Gastrocnemius medialis (tissue), 4 donors: ENCODE data around the gene ARMCX5. TPM values are rescaled to one million over a fixed set of nuclear protein-coding genes. Genes with fewer than 3 reads are reported as not detected.

Experiments
- ATAC-seq, 2 donors: fragments of 150-250 bp; one replicate each; pipeline ENCODE4 v1.9.1; 2016
- DNase-seq, 2 donors: peaks; one replicate each; pipeline ENCODE4 v3.0.0-alpha.2; 2019
- H3K27ac ChIP-seq, 4 donors: fragments of 200-600 bp; sonication (generic); 1 replicate in 1 of 4; 2 replicates in 3 of 4; pipeline ENCODE4 v1.5.1; 2016 to 2018; ENCODE audit warnings: mild to moderate bottlenecking in 2 of 4, moderate library complexity in 1 of 4
- H3K27me3 ChIP-seq, 3 donors: fragments of 200-600 bp; sonication (generic) in 2 of 3; 1 replicate in 1 of 3; 2 replicates in 2 of 3; pipeline versions ENCODE4 v1.5.1 to v1.6.0; 2016 to 2019; ENCODE audit warnings: mild to moderate bottlenecking in 1 of 3, moderate library complexity in 1 of 3
- H3K36me3 ChIP-seq, 2 donors: fragments of 200-600 bp; sonication (generic) in 1 of 2; one replicate each; pipeline ENCODE4 v1.5.1; 2017 to 2018
- H3K4me1 ChIP-seq, 2 donors: fragments of 200-600 bp; sonication (generic) in 1 of 2; one replicate each; pipeline ENCODE4 v1.5.1; 2016 to 2017; ENCODE audit warnings: mild to moderate bottlenecking in 2 of 2
- H3K4me3 ChIP-seq, 4 donors: fragments of 200-600 bp; sonication (generic) in 3 of 4; 1 replicate in 1 of 4; 2 replicates in 3 of 4; pipeline ENCODE4 v1.5.1; 2016 to 2019; ENCODE audit warnings: mild to moderate bottlenecking in 2 of 4
- H3K9me3 ChIP-seq, 3 donors: fragments of 200-600 bp; sonication (generic) in 2 of 3; 1 replicate in 1 of 3; 2 replicates in 2 of 3; pipeline ENCODE4 v1.5.1; 2016 to 2019
- CTCF ChIP-seq, 5 experiments: fragments of 450-650 bp in 3 of 5; fragments of 200-600 bp in 2 of 5; sonication (generic) in 2 of 5; IDR thresholded peaks in 4 of 5; conservative IDR thresholded peaks in 1 of 5; 1 replicate in 4 of 5; 2 replicates in 1 of 5; pipeline ENCODE4 v1.5.1; 2016 to 2019; ENCODE audit warnings: antibody characterized with exemption in 5 of 5, mild to moderate bottlenecking in 3 of 5, moderate library complexity in 3 of 5
- POLR2A ChIP-seq, 2 donors: fragments of 450-650 bp; IDR thresholded peaks; one replicate each; pipeline ENCODE4 v1.6.1; 2017; ENCODE audit warnings: antibody characterized with exemption in 2 of 2, mild to moderate bottlenecking in 2 of 2, moderate library complexity in 2 of 2
- in situ Hi-C, 4 donors: fragments of 200-750 bp; cut with MboI; loops; one replicate each; pipeline versions ENCODE4 v1.15.0 to v1.8.0; 2017; ENCODE audit warnings: low sequenced_read_pairs in 4 of 4
- intact Hi-C: fragments of 100-400 bp; cut with DNase I; formaldehyde crosslinking; loops from one replicate; pipeline ENCODE4 v1.15.1; 2023; ENCODE audit warnings: low total_unique reads
- total RNA-seq, 4 donors: library from RNA; depleted of rRNA; stranded (reverse); fragments of >200 nt; gene quantifications; one replicate each; pipeline versions ENCODE4 v1.1.0 to v1.2.3, GENCODE V29; 2016

ARMCX5 gene
- 1 to 10 TPM; 2.4 to 7.9 (median 4.9) TPM for total RNA-seq

DNA sequence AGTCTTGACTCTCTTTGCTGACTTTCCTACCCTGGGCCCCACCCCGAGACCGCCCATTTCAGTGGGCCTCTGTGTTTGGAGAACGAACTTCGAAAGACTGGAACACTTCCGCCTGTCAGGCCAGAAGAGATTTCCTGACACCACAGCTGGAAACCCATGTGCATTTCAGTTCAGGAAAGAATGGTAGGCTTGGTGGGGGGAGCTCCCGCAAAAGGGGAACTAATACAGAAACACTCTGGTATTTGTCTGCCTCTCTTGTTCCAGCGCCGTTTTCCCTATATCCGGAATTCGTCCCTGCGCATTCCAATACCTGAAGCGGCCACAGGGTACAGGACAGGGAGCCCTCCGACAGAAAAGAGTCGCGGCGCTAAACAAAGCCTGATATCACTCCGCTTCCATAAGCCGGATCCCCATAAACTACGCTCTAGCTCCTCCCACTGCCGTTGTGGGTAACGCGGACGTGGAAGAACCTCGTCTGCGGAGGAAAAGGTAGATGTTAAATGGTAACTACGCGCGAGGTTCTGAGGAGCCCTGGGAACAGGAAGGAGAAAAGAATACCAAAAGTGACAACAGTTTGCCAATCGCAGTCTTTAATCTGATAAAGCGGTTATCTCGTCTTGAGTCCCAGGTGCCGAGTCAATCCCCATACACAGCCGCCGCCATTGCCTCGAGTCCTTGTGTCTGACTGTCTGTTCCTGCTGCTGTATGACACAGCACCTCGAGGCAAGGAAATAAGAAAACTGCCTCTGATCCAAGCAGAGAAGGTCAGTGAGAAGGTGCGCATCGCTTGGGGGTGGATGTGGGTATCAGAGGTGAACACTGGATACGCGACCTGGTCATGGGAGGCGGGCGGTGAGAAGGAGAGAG, at the start of gene ARMCX5:
ARMCX5 (plus strand) TSS at position 432 of the 867 bp plus-strand sequence. CDS start 2,627 bp downstream, outside the sequence.
- peak; percentile 32 to 47 for TF ChIP-seq POLR2A (IDR thresholded peaks at IDR 0.05)
- peak; percentile 12 to 26 (median 22) for TF ChIP-seq CTCF (IDR thresholded peaks at IDR 0.05 in 4 of 5, conservative IDR thresholded peaks at IDR 0.05 in 1 of 5)
- peak; percentile 38 to 64 for DNase-seq
- peak; percentile 97 for ATAC-seq
- Histone ChIP-seq H3K27me3 (no peaks in the 10 kb centered on the region), H3K9me3 (no peaks in the 10 kb centered on the region), H3K36me3 (no peaks in the 10 kb centered on the region), H3K4me1 (no peaks in the 10 kb centered on the region), H3K4me3 (peak within 1 kb of the TSS; percentile 61 to 71 (median 65)), H3K27ac (peak within 1 kb of the TSS; percentile 59 to 83 (median 80))
- in situ Hi-C loops: no loop called here
- intact Hi-C loops: loop anchor here (2.0 kb wide), 1 partner anchor 51 kb away; the partner anchor contains the start of gene GPRASP1

- no peaks in the 10 kb centered on the region for H3K4me1 ChIP-seq
- no peaks in the 10 kb centered on the region for H3K9me3 ChIP-seq
- in situ Hi-C loops (no loop called here), intact Hi-C loops (no loop called here)
- H3K36me3 ChIP-seq: no peaks in the 10 kb centered on the region
- TF ChIP-seq CTCF (IDR thresholded peaks at IDR 0.05 in 4 of 5, conservative IDR thresholded peaks at IDR 0.05 in 1 of 5) (no peak), POLR2A (IDR thresholded peaks at IDR 0.05) (no peak)
- no peak overlapping the region for H3K27ac ChIP-seq
- DNase-seq: no peak
- no peak for ATAC-seq
- peaks cover 0 to 5% (median 0%) of the 10 kb centered on the region in 3 donors for H3K27me3 ChIP-seq
- no peak overlapping the region for H3K4me3 ChIP-seq
These were observed 40.7 kb upstream of the ARMCX5 start for GRCh38 chrX:102558607-102559006.

- DNase-seq (no peak), ATAC-seq (no peak)
- H3K27ac ChIP-seq: no peak overlapping the region
- in situ Hi-C loops (no loop called here), intact Hi-C loops (no loop called here)
- H3K4me1 ChIP-seq: no peaks in the 10 kb centered on the region
- H3K9me3 ChIP-seq: no peaks in the 10 kb centered on the region
- no peaks in the 10 kb centered on the region for H3K36me3 ChIP-seq
- H3K27me3 ChIP-seq: peaks cover 0 to 5% (median 0%) of the 10 kb centered on the region in 3 donors
- no peak overlapping the region for H3K4me3 ChIP-seq
- no peak for TF ChIP-seq CTCF (IDR thresholded peaks at IDR 0.05 in 4 of 5, conservative IDR thresholded peaks at IDR 0.05 in 1 of 5)
- TF ChIP-seq POLR2A (IDR thresholded peaks at IDR 0.05): no peak
These were observed 38.8 kb upstream of the ARMCX5 start for GRCh38 chrX:102560423-102561068.

GRCh38 chrX:102580891-102581290, 18.4 kb upstream of the ARMCX5 start:
- intact Hi-C loops (no loop called here), in situ Hi-C loops (no loop called here)
- H3K4me3 ChIP-seq: no peak overlapping the region
- H3K9me3 ChIP-seq: no peaks in the 10 kb centered on the region
- DNase-seq: no peak
- TF ChIP-seq POLR2A (IDR thresholded peaks at IDR 0.05): no peak
- no peak for TF ChIP-seq CTCF (IDR thresholded peaks at IDR 0.05 in 4 of 5, conservative IDR thresholded peaks at IDR 0.05 in 1 of 5)
- H3K27me3 ChIP-seq: no peaks in the 10 kb centered on the region
- no peak for ATAC-seq
- H3K4me1 ChIP-seq: no peaks in the 10 kb centered on the region
- H3K27ac ChIP-seq: no peak overlapping the region
- H3K36me3 ChIP-seq: no peaks in the 10 kb centered on the region
